GM21786 (cell line): ENCODE results near the gene PGAM1.
"Not testable (repeated sequence)": the region's sequence is repeated elsewhere in the genome, so short reads cannot be mapped to it uniquely, and the experiment has no call there.

Experiments used
- ATAC-seq: cut with Tn5 transposase; IDR thresholded peaks from one replicate; pipeline ENCODE4 v1.9.1; 2021; ENCODE audit not compliant: unreplicated experiment

Gene PGAM1

GRCh38 chr10:97454330-97455036 is 28.5 kb downstream of the PGAM1 start:
- no peak for ATAC-seq

GRCh38 chr10:97456034-97456685 is 30.2 kb downstream of the PGAM1 start:
- ATAC-seq = no peak

- ATAC-seq = no peak
Measured at GRCh38 chr10:97456686-97457065, 30.7 kb downstream of the PGAM1 start.

- no peak for ATAC-seq
Measured at GRCh38 chr10:97459111-97459510, 33.1 kb downstream of the PGAM1 start.

- ATAC-seq = no peak
Measured at GRCh38 chr10:97459933-97460332, 33.9 kb downstream of the PGAM1 start.

GRCh38 chr10:97462309-97462708 is 36.3 kb downstream of the PGAM1 start:
- ATAC-seq = no peak

- ATAC-seq = no peak
Measured at GRCh38 chr10:97463363-97464132, 37.6 kb downstream of the PGAM1 start.

- no peak for ATAC-seq
Measured at GRCh38 chr10:97464226-97464625, 38.2 kb downstream of the PGAM1 start.

GRCh38 chr10:97465982-97466381 is 40.0 kb downstream of the PGAM1 start:
- no peak for ATAC-seq

- no peak for ATAC-seq
Measured at GRCh38 chr10:97466755-97467154, 40.8 kb downstream of the PGAM1 start.

- ATAC-seq = no peak
Measured at GRCh38 chr10:97468162-97468561, 42.2 kb downstream of the PGAM1 start.

GRCh38 chr10:97468781-97469180 is 42.8 kb downstream of the PGAM1 start:
- ATAC-seq = not testable (repeated sequence)

- no peak for ATAC-seq
Measured at GRCh38 chr10:97474918-97475317, 48.9 kb downstream of the PGAM1 start.

- ATAC-seq = no peak
Measured at GRCh38 chr10:97475936-97476594, 50.1 kb downstream of the PGAM1 start.

GRCh38 chr10:97479410-97479809 is 53.4 kb downstream of the PGAM1 start:
- not testable (repeated sequence) for ATAC-seq

- ATAC-seq = no peak
Measured at GRCh38 chr10:97479939-97480338, 53.9 kb downstream of the PGAM1 start.

GRCh38 chr10:97481071-97481470 is 55.1 kb downstream of the PGAM1 start:
- ATAC-seq = no peak

GRCh38 chr10:97482381-97482780 is 56.4 kb downstream of the PGAM1 start:
- no peak for ATAC-seq
